GM19023 (cell line): ENCODE measurements around the gene UBFD1.
A peak's percentile ranks its signal among the peaks of the same experiment; 100 is the strongest.
"Not testable (repeated sequence)": the region's sequence is repeated elsewhere in the genome, so short reads cannot be mapped to it uniquely, and the experiment has no call there.

Experiments used
- ATAC-seq: cut with Tn5 transposase; IDR thresholded peaks from one replicate; pipeline ENCODE4 v1.9.1; 2021; ENCODE audit warnings: mild to moderate bottlenecking, moderate library complexity; ENCODE audit not compliant: unreplicated experiment

The UBFD1 gene

GRCh38 chr16:23556881-23557778 is at the start of gene UBFD1, which contains the start of gene EARS2:
Gene UBFD1, plus strand, starts transcription at chr16:23557727. Its CDS starts 16 bp downstream, at chr16:23557743.
Gene EARS2, minus strand, starts transcription at chr16:23557350. Its CDS starts 7 bp downstream, at chr16:23557343.
- ATAC-seq = peak; percentile 91

GRCh38 chr16:23508589-23509440 is 48.7 kb upstream of the UBFD1 start:
- no peak for ATAC-seq

GRCh38 chr16:23509441-23509754 is 48.1 kb upstream of the UBFD1 start:
- ATAC-seq = no peak

GRCh38 chr16:23509782-23510163 is 47.8 kb upstream of the UBFD1 start:
- ATAC-seq = no peak

GRCh38 chr16:23510164-23510914 is 47.2 kb upstream of the UBFD1 start, which contains the start of gene GGA2:
Gene GGA2, minus strand, starts transcription at chr16:23510494. Its CDS starts 83 bp downstream, at chr16:23510411.
- peak; percentile 75 for ATAC-seq

- ATAC-seq = not testable (repeated sequence)
These were observed 46.6 kb upstream of the UBFD1 start for GRCh38 chr16:23510915-23511270.

- no peak for ATAC-seq
These were observed 45.8 kb upstream of the UBFD1 start for GRCh38 chr16:23511731-23512130.

- ATAC-seq = no peak
These were observed 45.3 kb upstream of the UBFD1 start for GRCh38 chr16:23512168-23512695.

- no peak for ATAC-seq
These were observed 43.0 kb upstream of the UBFD1 start for GRCh38 chr16:23514381-23515152.

GRCh38 chr16:23515881-23516280 is 41.6 kb upstream of the UBFD1 start:
- ATAC-seq = no peak

GRCh38 chr16:23516366-23517137 is 41.0 kb upstream of the UBFD1 start:
- ATAC-seq = no peak

- ATAC-seq = no peak
These were observed 39.1 kb upstream of the UBFD1 start for GRCh38 chr16:23518435-23518891.

GRCh38 chr16:23519282-23519681 is 38.2 kb upstream of the UBFD1 start:
- no peak for ATAC-seq

GRCh38 chr16:23520500-23520899 is 37.0 kb upstream of the UBFD1 start:
- no peak for ATAC-seq

- ATAC-seq = no peak
These were observed 36.3 kb upstream of the UBFD1 start for GRCh38 chr16:23521037-23521743.

GRCh38 chr16:23521965-23522364 is 35.6 kb upstream of the UBFD1 start:
- ATAC-seq = no peak

GRCh38 chr16:23523321-23523720 is 34.2 kb upstream of the UBFD1 start:
- ATAC-seq = no peak

GRCh38 chr16:23523876-23524385 is 33.6 kb upstream of the UBFD1 start:
- ATAC-seq = no peak
